Adrenal gland (tissue), 19 donors: Measurements from ENCODE around the gene EFCAB8. TPM values are rescaled to one million over a fixed set of nuclear protein-coding genes. Genes with fewer than 3 reads are reported as not detected.

Experiments
- DNase-seq, 7 donors: peaks; one replicate each; pipeline ENCODE4 v3.0.0-alpha.2; 2019 to 2020
- H3K27ac ChIP-seq, 5 donors: fragments of 200-600 bp; sonication (generic) in 4 of 5; 1 replicate in 3 of 5; 2 replicates in 2 of 5; pipeline versions ENCODE4 v1.5.1 to v1.8.0; 2016 to 2020; ENCODE audit warnings: mild to moderate bottlenecking in 1 of 5
- H3K27me3 ChIP-seq: fragments of 200-600 bp; 2 replicates; pipeline ENCODE4 v1.8.0; 2021
- H3K36me3 ChIP-seq, 2 donors: fragments of 200-600 bp; replicated peaks in 1 of 2; 1 replicate in 1 of 2; 2 replicates in 1 of 2; pipeline versions ENCODE4 v1.5.1 to v1.8.0; 2018 to 2022
- H3K4me1 ChIP-seq, 2 donors: fragments of 200-600 bp; replicated peaks in 1 of 2; 1 replicate in 1 of 2; 2 replicates in 1 of 2; pipeline versions ENCODE4 v1.5.1 to v1.8.0; 2018 to 2021
- H3K4me3 ChIP-seq, 4 donors: fragments of 200-600 bp; sonication (generic) in 3 of 4; one replicate each; pipeline ENCODE4 v1.5.1; 2016 to 2018
- H3K9me3 ChIP-seq, 3 donors: fragments of 200-600 bp; sonication (generic) in 1 of 3; replicated peaks in 1 of 3; 1 replicate in 2 of 3; 2 replicates in 1 of 3; pipeline versions ENCODE4 v1.5.1 to v1.8.0; 2016 to 2021
- CTCF ChIP-seq, 6 experiments: fragments of 450-650 bp in 4 of 6; fragments of 200-600 bp in 2 of 6; sonication (generic) in 1 of 6; IDR thresholded peaks; 1 replicate in 5 of 6; 2 replicates in 1 of 6; pipeline versions ENCODE4 v1.5.1 to v1.8.0; 2016 to 2021; ENCODE audit warnings: antibody characterized with exemption in 6 of 6, mild to moderate bottlenecking in 2 of 6, moderate library complexity in 1 of 6
- POLR2A ChIP-seq, 2 donors: fragments of 450-650 bp; IDR thresholded peaks; one replicate each; pipeline ENCODE4 v1.6.1; 2017; ENCODE audit warnings: antibody characterized with exemption in 2 of 2, mild to moderate bottlenecking in 2 of 2, moderate library complexity in 1 of 2
- WGBS, 4 donors: extraction: QIAGEN DNeasy Blood & Tissue Kit in 2 of 4; methylation state at CpG; one replicate each; pipeline versions ENCODE4 v1.1.5 to v1.1.7; 2013 to 2017; 5-methylcytosine and 5-hydroxymethylcytosine counted together
- intact Hi-C, 2 donors: fragments of 100-400 bp; cut with DNase I; formaldehyde crosslinking; loops; one replicate each; pipeline versions ENCODE4 v1.14.1 to v1.15.0; 2022 to 2023
- long read RNA-seq, 10 donors: library from polyadenylated mRNA in 3 of 10; unstranded in 2 of 10; stranded (forward) in 1 of 10; transcript quantifications; one replicate each; pipeline ENCODE4 v2.0.0 and lab custom pipeline, GENCODE V29; 2021 to 2026
- polyA plus RNA-seq, 3 donors: library from polyadenylated mRNA; stranded (reverse); fragments of 200-250 nt in 2 of 3; fragments of 350-450 nt in 1 of 3; fragmentation: Illumina TruSeq in 1 of 3; extraction: RNeasy Lipid Tissue Mini Kit (QIAGEN cat#74804) in 1 of 3; gene quantifications; one replicate each; pipeline ENCODE4 v1.2.3, GENCODE V29; 2013 to 2014
- total RNA-seq, 9 donors: library from RNA; depleted of rRNA in 4 of 9; stranded (reverse); fragments of >200 nt in 4 of 9; fragments of 120-200 nt in 1 of 9; fragmentation: NEBNext Ultra II Directional in 1 of 9; extraction: Animal tissue kit (Norgen Biotek cat#: 25700) in 1 of 9; gene quantifications; one replicate each; pipeline versions ENCODE4 v1.1.0 to v1.2.4, GENCODE V29; 2013 to 2023
- donor health status: healthy with polysubstance abuse.
- donor health status: Bipolar disorder and iron deficiency.
- donor health status: DM: yes; HTN: yes; CAD: no.
- donor health status: DM: no; HTN: no; CAD: no.
- donor health status: DM: no; HTN: no; CAD: no.
- donor health status: DM: yes; HTN: yes; CAD: no.

The EFCAB8 gene
- total RNA-seq (under 1 TPM in 2 of 9 donors, not detected in 7; 0.06 to 0.07 TPM), polyA plus RNA-seq (under 1 TPM in 2 of 3 donors, not detected in 1; 0.03 to 0.40 TPM)
- long read RNA-seq, donor 1: 0 reads
- long read RNA-seq, donor 2: 0 reads
- long read RNA-seq, donor 3: 0 reads
- long read RNA-seq, donor 4: 0 reads
- long read RNA-seq, donor 5: 0 reads
- long read RNA-seq, donor 6: 0 reads
- long read RNA-seq, donor 7: 0 reads
- long read RNA-seq, donor 8: 0 reads
- long read RNA-seq, donor 9: 0 reads
- long read RNA-seq, donor 10: 0 reads

GRCh38 chr20:32858701-32859372 is at the start of gene EFCAB8:
Gene EFCAB8 (plus strand): TSS chr20:32858923. CDS start chr20:32863793, 4,870 bp downstream.
- intact Hi-C loops: no loop called here
- Histone ChIP-seq H3K27ac (no peak within 1 kb of the TSS), H3K4me3 (no peak within 1 kb of the TSS), H3K4me1 (peaks cover 0 to 4% of the 10 kb centered on the region in 2 donors), H3K27me3 (no peaks in the 10 kb centered on the region), H3K36me3 (no peaks in the 10 kb centered on the region), H3K9me3 (no peaks in the 10 kb centered on the region)
- TF ChIP-seq POLR2A (IDR thresholded peaks at IDR 0.05) (no peak), CTCF (IDR thresholded peaks at IDR 0.05) (no peak)
- no peak for DNase-seq
- WGBS, 4 donors: 71 to 82% (median 75%) methylated on average over 8 of the region's 8 CpGs

GRCh38 chr20:32809907-32810306 is 48.8 kb upstream of the EFCAB8 start:
- peaks cover 0 to 4% of the 10 kb centered on the region in 2 donors for H3K4me1 ChIP-seq
- H3K36me3 ChIP-seq: no peaks in the 10 kb centered on the region
- DNase-seq: no peak
- WGBS, 4 donors: 86 to 94% (median 90%) methylated on average over 3 to 4 of the region's 4 CpGs
- no peaks in the 10 kb centered on the region for H3K27me3 ChIP-seq
- H3K9me3 ChIP-seq: no peaks in the 10 kb centered on the region
- TF ChIP-seq POLR2A (IDR thresholded peaks at IDR 0.05) (no peak), CTCF (IDR thresholded peaks at IDR 0.05) (no peak)
- H3K27ac ChIP-seq: no peak overlapping the region
- no peak overlapping the region for H3K4me3 ChIP-seq
- intact Hi-C loops: no loop called here

DNA sequence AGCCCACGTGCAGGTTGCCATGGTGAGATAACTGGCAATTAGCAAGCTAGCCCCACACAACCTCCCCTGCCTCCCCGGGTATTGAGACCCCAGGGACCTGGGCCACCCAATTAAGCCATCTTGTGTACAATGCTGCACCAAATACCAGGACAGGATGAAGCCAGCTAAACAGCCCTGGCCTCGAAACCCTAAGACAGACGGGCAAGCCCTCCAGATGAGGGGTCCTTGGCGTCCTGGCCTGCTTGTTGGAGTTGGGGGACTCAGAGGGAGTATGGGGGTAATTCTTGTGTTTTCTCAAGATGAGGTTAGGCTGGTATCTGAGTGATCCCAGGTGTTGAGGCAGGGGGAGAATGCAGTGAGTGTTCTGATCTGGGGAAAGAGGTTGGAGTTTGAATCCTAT is 47.8 kb upstream of the EFCAB8 start:
- no peaks in the 10 kb centered on the region for H3K27me3 ChIP-seq
- DNase-seq: no peak
- 80 to 92% (median 83%) methylated on average over 2 to 5 of the region's 5 CpGs for WGBS, 4 donors
- TF ChIP-seq POLR2A (IDR thresholded peaks at IDR 0.05) (no peak), CTCF (IDR thresholded peaks at IDR 0.05) (no peak)
- intact Hi-C loops: no loop called here
- no peak overlapping the region for H3K4me3 ChIP-seq
- H3K27ac ChIP-seq: no peak overlapping the region
- no peaks in the 10 kb centered on the region for H3K9me3 ChIP-seq
- no peaks in the 10 kb centered on the region for H3K4me1 ChIP-seq
- no peaks in the 10 kb centered on the region for H3K36me3 ChIP-seq

DNA sequence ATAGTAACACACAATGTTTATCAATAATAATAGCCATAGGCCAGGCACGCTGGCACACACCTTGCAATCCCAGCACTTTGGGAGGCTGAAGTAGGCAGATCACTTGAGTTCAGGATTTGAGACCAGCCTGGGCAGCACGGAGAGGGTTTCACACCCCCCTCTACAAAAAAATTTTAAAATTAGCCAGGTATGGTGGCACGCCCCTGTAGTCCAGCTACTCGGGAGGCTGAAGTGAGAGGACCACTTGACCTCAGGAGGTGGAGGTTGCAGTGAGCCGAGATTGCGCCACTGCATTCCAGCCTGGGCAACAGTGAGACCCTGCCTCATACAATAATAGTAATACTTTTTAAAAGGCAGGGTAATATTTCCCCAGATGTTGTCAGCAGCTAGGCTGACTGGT is 46.8 kb upstream of the EFCAB8 start:
- Histone ChIP-seq H3K9me3 (no peaks in the 10 kb centered on the region), H3K4me1 (no peaks in the 10 kb centered on the region), H3K27me3 (no peaks in the 10 kb centered on the region), H3K4me3 (no peak overlapping the region), H3K27ac (no peak overlapping the region), H3K36me3 (no peaks in the 10 kb centered on the region)
- 75 to 92% (median 85%) methylated on average over 5 to 6 of the region's 6 CpGs for WGBS, 4 donors
- intact Hi-C loops: no loop called here
- TF ChIP-seq CTCF (IDR thresholded peaks at IDR 0.05) (no peak), POLR2A (IDR thresholded peaks at IDR 0.05) (no peak)
- no peak for DNase-seq
